ENCODE results near the gene FKBP6.
"Not testable (repeated sequence)": the region's sequence is repeated elsewhere in the genome, so short reads cannot be mapped to it uniquely, and the experiment has no call there.

- not testable (repeated sequence) for TF ChIP-seq SNRNP70 (optimal IDR thresholded peaks at IDR 0.05; ENCODE audit: low read depth, low read length); ZNF592 (IDR thresholded peaks at IDR 0.05); CTCF (IDR thresholded peaks at IDR 0.05 in 2 of 3, conservative IDR thresholded peaks at IDR 0.05 in 1 of 3; ENCODE audit: insufficient read depth in 2 of 3, low read depth in 1 of 3, low read length in 3 of 3)
Measured at GRCh38 chr7:73360590-73360989, 32.6 kb downstream of the FKBP6 start.
